ENCODE measurements around the gene PBX1. TPM values are rescaled to one million over a fixed set of nuclear protein-coding genes. Genes with fewer than 3 reads are reported as not detected.

Gene PBX1
- total and polyA plus RNA-seq, 8 donors, result 17.3 to 113 (median 91.9) TPM

- H3K4me3 ChIP-seq, result no peak overlapping the region
- H3K36me3 ChIP-seq, result no peaks in the 10 kb centered on the region
- intact Hi-C loops (cut with DNase I), result loop anchor here in 1 of 3 donors (10.0 kb wide), 1 partner anchor 121 kb away; no protein-coding TSS in a partner anchor
- H3K27me3 ChIP-seq, result no peaks in the 10 kb centered on the region
- H3K4me1 ChIP-seq, result peaks cover 51 to 65% (median 62%) of the 10 kb centered on the region in 3 donors
- no peak for TF ChIP-seq CTCF (IDR thresholded peaks at IDR 0.05)
- no peaks in the 10 kb centered on the region for H3K9me3 ChIP-seq
- H3K27ac ChIP-seq, result peak overlapping the region; percentile 12 to 80 (median 60)
- ATAC-seq, result peak; percentile 22 to 56 (median 48)
- FAIRE-seq, result no peak
- peak in 2 of 6 donors; percentile 44 to 50 for DNase-seq
- WGBS, 2 donors, result 46 to 49% methylated on average over 6 of the region's 6 CpGs
These were observed 227.0 kb downstream of the PBX1 start for GRCh38 chr1:164785841-164786534.

- H3K27me3 ChIP-seq, result no peaks in the 10 kb centered on the region
- intact Hi-C loops (cut with DNase I), result loop anchor here in 1 of 3 donors (10.0 kb wide), 1 partner anchor 122 kb away; no protein-coding TSS in a partner anchor
- peak; percentile 89 to 95 (median 92) for ATAC-seq
- H3K9me3 ChIP-seq, result no peaks in the 10 kb centered on the region
- peak; percentile 76 to 93 (median 82) for TF ChIP-seq CTCF (IDR thresholded peaks at IDR 0.05)
- FAIRE-seq, result no peak
- no peak overlapping the region for H3K4me3 ChIP-seq
- H3K36me3 ChIP-seq, result no peaks in the 10 kb centered on the region
- 19% methylated on average over 10 of the region's 10 CpGs for WGBS, 2 donors
- H3K4me1 ChIP-seq, result peaks cover 38 to 53% (median 49%) of the 10 kb centered on the region in 3 donors
- DNase-seq, result peak; percentile 77 to 91 (median 86)
- H3K27ac ChIP-seq, result peak overlapping the region; percentile 40 to 80 (median 62)
These were observed 228.2 kb downstream of the PBX1 start for GRCh38 chr1:164786980-164787833.

- intact Hi-C loops (cut with DNase I), result loop anchor here in 1 of 3 donors (10.0 kb wide), 1 partner anchor 123 kb away; no protein-coding TSS in a partner anchor
- no peaks in the 10 kb centered on the region for H3K9me3 ChIP-seq
- H3K27ac ChIP-seq, result peak overlapping the region in 2 of 4 donors; percentile 44 to 80
- H3K27me3 ChIP-seq, result no peaks in the 10 kb centered on the region
- H3K4me1 ChIP-seq, result peaks cover 34 to 46% (median 46%) of the 10 kb centered on the region in 3 donors
- DNase-seq (no peak), FAIRE-seq (no peak), ATAC-seq (no peak)
- H3K4me3 ChIP-seq, result no peak overlapping the region
- peaks cover 0 to 5% (median 0%) of the 10 kb centered on the region in 3 donors for H3K36me3 ChIP-seq
- TF ChIP-seq CTCF (IDR thresholded peaks at IDR 0.05), result no peak
- WGBS, 2 donors, result 55 to 56% methylated on average over 8 of the region's 8 CpGs
These were observed 228.8 kb downstream of the PBX1 start for GRCh38 chr1:164787834-164788231.

GRCh38 chr1:164790081-164790480 lies 231.1 kb downstream of the PBX1 start:
- peaks cover 0 to 9% (median 0%) of the 10 kb centered on the region in 3 donors for H3K36me3 ChIP-seq
- WGBS, 2 donors, result 74 to 75% methylated on average over 6 of the region's 6 CpGs

More at GRCh38 chr1:164790081-164790480, 231.1 kb downstream of the PBX1 start:
- no peak for DNase-seq
- Histone ChIP-seq H3K27ac (no peak overlapping the region), H3K4me3 (no peak overlapping the region), H3K9me3 (no peaks in the 10 kb centered on the region), H3K4me1 (peaks cover 24 to 48% (median 38%) of the 10 kb centered on the region in 3 donors), H3K27me3 (no peaks in the 10 kb centered on the region)
- intact Hi-C loops (cut with DNase I), result no loop called here
- no peak for ATAC-seq
- no peak for FAIRE-seq
- TF ChIP-seq CTCF (IDR thresholded peaks at IDR 0.05), result no peak
